ENCODE measurements around the gene HAO2. TPM values are rescaled to one million over a fixed set of nuclear protein-coding genes. Genes with fewer than 3 reads are reported as not detected.
A peak's percentile ranks its signal among the peaks of the same experiment; 100 is the strongest.

Gene HAO2
- total RNA-seq, 1 experiment from 2014 or later: 0.13 TPM

DNA sequence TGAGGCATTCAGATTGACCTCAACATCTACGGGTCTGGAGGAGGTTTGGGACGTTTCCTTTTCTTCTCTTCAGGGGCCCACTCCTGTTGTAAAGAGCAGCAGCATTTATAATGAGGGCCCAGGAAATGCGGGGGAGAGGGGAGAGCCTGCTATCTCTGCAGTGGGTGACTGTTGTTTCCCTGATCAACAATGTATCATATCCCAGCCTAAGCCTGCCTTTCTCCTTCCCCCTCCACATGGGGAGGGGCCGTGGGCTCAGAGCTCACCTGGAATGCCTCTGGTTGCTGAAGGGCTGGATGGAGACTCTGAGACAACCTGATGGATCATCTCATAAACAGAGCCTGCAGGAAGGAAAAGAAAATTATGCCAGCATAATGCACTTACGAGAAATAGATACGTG, 36.0 kb upstream of the HAO2 start:
- no peak overlapping the region for H3K23ac ChIP-seq (ENCODE audit: insufficient read length, low read depth, low read length)
- no peak overlapping the region for H2BK5ac ChIP-seq (ENCODE audit: insufficient read length, low read length)
- Mint-ChIP-seq H3K36me3 (ENCODE audit: insufficient read depth in 1 of 3, low read depth in 3 of 3) (peaks cover 6 to 9% (median 8%) of the 10 kb centered on the region in 3 experiments), H3K4me1 (peaks cover 61 to 67% of the 10 kb centered on the region in 2 experiments), H3K9me3 (peaks cover 5% of the 10 kb centered on the region in 2 experiments; a peak in 3 of 5 replicates), H3K27ac (peak overlapping the region in 2 of 3 experiments; percentile 68 to 90; a peak in 5 of 7 replicates), H3K4me3 (peak overlapping the region in 1 of 2 experiments; percentile 24; a peak in 1 of 5 replicates), H3K27me3 (ENCODE audit: low read depth) (peaks cover 6% of the 10 kb centered on the region)
- H3K79me2 ChIP-seq (ENCODE audit: insufficient read depth, low read length): no peaks in the 10 kb centered on the region
- no peak overlapping the region for H4K91ac ChIP-seq (ENCODE audit: insufficient read length, low read depth, low read length)
- DNase-seq: no peak
- no peak overlapping the region for H2BK15ac ChIP-seq (ENCODE audit: low read depth, low read length)
- H4K5ac ChIP-seq (ENCODE audit: insufficient read length, low read depth, low read length): no peak overlapping the region
- H2BK12ac ChIP-seq (ENCODE audit: insufficient read length, low read depth, low read length): no peak overlapping the region
- peaks cover 14% of the 10 kb centered on the region; the same call in 1 of the 2 replicates for H3K4me1 ChIP-seq (ENCODE audit: insufficient read depth, low read length)
- TF ChIP-seq, protein P1, sequence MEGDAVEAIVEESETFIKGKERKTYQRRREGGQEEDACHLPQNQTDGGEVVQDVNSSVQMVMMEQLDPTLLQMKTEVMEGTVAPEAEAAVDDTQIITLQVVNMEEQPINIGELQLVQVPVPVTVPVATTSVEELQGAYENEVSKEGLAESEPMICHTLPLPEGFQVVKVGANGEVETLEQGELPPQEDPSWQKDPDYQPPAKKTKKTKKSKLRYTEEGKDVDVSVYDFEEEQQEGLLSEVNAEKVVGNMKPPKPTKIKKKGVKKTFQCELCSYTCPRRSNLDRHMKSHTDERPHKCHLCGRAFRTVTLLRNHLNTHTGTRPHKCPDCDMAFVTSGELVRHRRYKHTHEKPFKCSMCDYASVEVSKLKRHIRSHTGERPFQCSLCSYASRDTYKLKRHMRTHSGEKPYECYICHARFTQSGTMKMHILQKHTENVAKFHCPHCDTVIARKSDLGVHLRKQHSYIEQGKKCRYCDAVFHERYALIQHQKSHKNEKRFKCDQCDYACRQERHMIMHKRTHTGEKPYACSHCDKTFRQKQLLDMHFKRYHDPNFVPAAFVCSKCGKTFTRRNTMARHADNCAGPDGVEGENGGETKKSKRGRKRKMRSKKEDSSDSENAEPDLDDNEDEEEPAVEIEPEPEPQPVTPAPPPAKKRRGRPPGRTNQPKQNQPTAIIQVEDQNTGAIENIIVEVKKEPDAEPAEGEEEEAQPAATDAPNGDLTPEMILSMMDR (conservative IDR thresholded peaks at IDR 0.05): no peak
- no peak overlapping the region for H3K9ac ChIP-seq (ENCODE audit: extremely low read depth, insufficient read length, low read length)
- H3T11ph ChIP-seq (ENCODE audit: low read length): no peak overlapping the region
- H3K9me3 ChIP-seq (ENCODE audit: control insufficient read depth, low read depth, low read length): no peaks in the 10 kb centered on the region
- WGBS (ENCODE audit: extremely low coverage, insufficient read length, low lambda C conversion rate): no CpG with 5 or more reads among the region's 6 CpGs
- no peak overlapping the region for H3K4ac ChIP-seq (ENCODE audit: low read depth, low read length)
- no peak overlapping the region for H2BK120ac ChIP-seq (ENCODE audit: low read depth, low read length, poor library complexity, severe bottlenecking)
- H4K20me1 ChIP-seq (ENCODE audit: control insufficient read depth, insufficient read depth, insufficient read length): no peaks in the 10 kb centered on the region
- no peak overlapping the region for H2BK20ac ChIP-seq (ENCODE audit: low read depth, low read length, poor library complexity, severe bottlenecking)
- no peak overlapping the region for H3K18ac ChIP-seq (ENCODE audit: insufficient read length, low read depth, low read length)
- H3K27me3 ChIP-seq (ENCODE audit: insufficient read depth, low read length): no peaks in the 10 kb centered on the region
- H3K79me1 ChIP-seq (ENCODE audit: insufficient read depth, low read depth, low read length, poor library complexity, severe bottlenecking): no peaks in the 10 kb centered on the region
- H4K8ac ChIP-seq (replicated peaks; ENCODE audit: insufficient read length, low read depth, low read length): peak overlapping the region; percentile 51
- H3K23me2 ChIP-seq (ENCODE audit: insufficient read length, low read depth, low read length, poor library complexity, severe bottlenecking): peaks cover 4% of the 10 kb centered on the region
- no peak overlapping the region for H2AFZ ChIP-seq (ENCODE audit: low read length)
- no peak overlapping the region for H2AK5ac ChIP-seq (ENCODE audit: insufficient read length, low read length)
- no peak overlapping the region for H3K4me2 ChIP-seq (ENCODE audit: insufficient read depth, insufficient read length, low read length)
- no peak overlapping the region for H3K56ac ChIP-seq (ENCODE audit: insufficient read length, low read depth, low read length)
- H3K14ac ChIP-seq (ENCODE audit: insufficient read depth, low read length): no peak overlapping the region
- H3K27ac ChIP-seq (ENCODE audit: insufficient read length, low read depth, low read length): peak overlapping the region; percentile 77
